ENCODE results near the gene NAA50. TPM values are rescaled to one million over a fixed set of nuclear protein-coding genes. Genes with fewer than 3 reads are reported as not detected.

The NAA50 gene
- total and polyA plus RNA-seq, 10 of the 15 experiments (the other 5 are each of a cell fraction or from before 2014, with no cell fraction given), result 31.7 to 205 (median 110) TPM

GRCh38 chr3:113764698-113765097 is 18.6 kb upstream of the NAA50 start:
- ChIA-PET POLR2A (interaction anchor here (0.6 to 1.8 kb wide), 4 partner anchors 9 to 248 kb away, joined by 3 to 4 read pairs (median 4); no protein-coding TSS in a partner anchor), SMC1A (ENCODE audit: uncharacterized antibody, unreplicated experiment) (interaction anchor here (0.6 to 1.5 kb wide), 5 partner anchors 13 to 108 kb away, joined by 3 to 5 read pairs (median 3); no protein-coding TSS in a partner anchor), RAD21 (ENCODE audit: unreplicated experiment) (no interaction called here), CTCF (interaction anchor here (0.6 to 1.3 kb wide), 4 partner anchors 14 to 560 kb away, joined by 3 read pairs; no protein-coding TSS in a partner anchor)
- Histone ChIP-seq H2AFZ (ENCODE audit: control insufficient read depth, low read depth, low read length) (no peak overlapping the region), H3K27ac (ENCODE audit: control insufficient read depth, insufficient read depth) (no peak overlapping the region), H4K20me1 (ENCODE audit: control insufficient read depth, insufficient read depth) (no peaks in the 10 kb centered on the region), H3K79me2 (ENCODE audit: control insufficient read depth, insufficient read depth, low read length) (no peaks in the 10 kb centered on the region), H3K27me3 (replicated peaks in 1 of 2; ENCODE audit: control insufficient read depth in 2 of 2, insufficient read depth in 2 of 2, low read length in 1 of 2) (no peaks in the 10 kb centered on the region), H3K4me2 (ENCODE audit: control insufficient read depth, insufficient read depth) (no peak overlapping the region), H3K4me3 (no peak overlapping the region), H3K9ac (ENCODE audit: control insufficient read depth, insufficient read depth, low read length) (no peak overlapping the region), H3K36me3 (ENCODE audit: control insufficient read depth in 2 of 2, insufficient read depth in 2 of 2, low read length in 1 of 2) (no peaks in the 10 kb centered on the region), H3K4me1 (ENCODE audit: control insufficient read depth, insufficient read depth, low read length) (no peaks in the 10 kb centered on the region), H3K9me3 (replicated peaks; ENCODE audit: control insufficient read depth, insufficient read depth, low read length) (no peaks in the 10 kb centered on the region)
- FAIRE-seq, result no peak
- 94% methylated on average over 2 of the region's 2 CpGs for WGBS (ENCODE audit: insufficient coverage, insufficient replicate concordance, low lambda C conversion rate, missing lambda C conversion rate)
- in situ Hi-C loops (cut with MboI) (no loop called here), intact Hi-C loops (cut with micrococcal nuclease; ENCODE audit: unreplicated experiment) (no loop called here)
- TF ChIP-seq BHLHE40 (IDR thresholded peaks at IDR 0.05; ENCODE audit: borderline replicate concordance in 1 of 2, low read depth in 2 of 2, low read length in 1 of 2) (no peak), SIN3A (IDR thresholded peaks at IDR 0.05; ENCODE audit: low read depth, low read length) (no peak), NFXL1 (IDR thresholded peaks at IDR 0.05; ENCODE audit: borderline replicate concordance) (no peak), SP1 (IDR thresholded peaks at IDR 0.05; ENCODE audit: low read depth, low read length) (no peak), ZNF207 (IDR thresholded peaks at IDR 0.05; ENCODE audit: borderline replicate concordance) (no peak), SUPT20H (IDR thresholded peaks at IDR 0.05; ENCODE audit: borderline replicate concordance, control insufficient read depth, low read depth, low read length) (no peak), RELB (IDR thresholded peaks at IDR 0.05; ENCODE audit: low read depth) (no peak), TCF7 (IDR thresholded peaks at IDR 0.05; ENCODE audit: borderline replicate concordance) (no peak), TCF12 (IDR thresholded peaks at IDR 0.05; ENCODE audit: low read depth, low read length) (no peak), SREBF2 (IDR thresholded peaks at IDR 0.05; ENCODE audit: low read length) (no peak), NR2F1 (conservative IDR thresholded peaks at IDR 0.05) (no peak), ZSCAN29 (IDR thresholded peaks at IDR 0.05) (no peak), EGR1 (IDR thresholded peaks at IDR 0.05; ENCODE audit: borderline replicate concordance in 1 of 2, low read depth in 2 of 2, low read length in 2 of 2) (no peak), CEBPB (IDR thresholded peaks at IDR 0.05; ENCODE audit: borderline replicate concordance in 1 of 2, low read depth in 2 of 2, low read length in 2 of 2) (no peak), E2F4 (IDR thresholded peaks at IDR 0.05; ENCODE audit: low read depth, low read length) (no peak), MEF2B (IDR thresholded peaks at IDR 0.05; ENCODE audit: partially characterized antibody, poor library complexity, severe bottlenecking) (no peak)
- BruUV-seq (replicated peaks), result no TSS peak
- no peak for ATAC-seq
- no peak for DNase-seq (ENCODE audit: low read depth, low spot score)

Measured in GM12878 (cell line).